LNCAP (cell line): ENCODE data around the gene NT5M.

Experiments used
- CTCF ChIP-seq: fragments of 450-650 bp; IDR thresholded peaks from 2 replicates; pipeline ENCODE4 v1.5.1; 2017; ENCODE audit warnings: mild to moderate bottlenecking

NT5M gene

GRCh38 chr17:17356149-17356930 is 53.2 kb downstream of the NT5M start:
- TF ChIP-seq CTCF: peak; percentile 99

GRCh38 chr17:17356931-17357270 is 53.7 kb downstream of the NT5M start:
- TF ChIP-seq CTCF: no peak

- no peak for TF ChIP-seq CTCF
These were observed 55.0 kb downstream of the NT5M start for GRCh38 chr17:17358060-17358751.

- no peak for TF ChIP-seq CTCF
These were observed 55.7 kb downstream of the NT5M start for GRCh38 chr17:17358866-17359265.

- no peak for TF ChIP-seq CTCF
These were observed 56.1 kb downstream of the NT5M start for GRCh38 chr17:17359271-17359670.

GRCh38 chr17:17360087-17360730 is 57.0 kb downstream of the NT5M start:
- TF ChIP-seq CTCF: no peak

GRCh38 chr17:17361543-17361866 is 58.3 kb downstream of the NT5M start:
- TF ChIP-seq CTCF: no peak
